Endometrial microvascular endothelial cells (primary cell): ENCODE data around the gene CECR2. TPM values are rescaled to one million over a fixed set of nuclear protein-coding genes. Genes with fewer than 3 reads are reported as not detected.
"Not testable (repeated sequence)": the region's sequence is repeated elsewhere in the genome, so short reads cannot be mapped to it uniquely, and the experiment has no call there.

Experiments used
- in situ Hi-C: cut with HindIII; loops from 2 replicates; pipeline ENCODE4 v1.10.0; 2017; ENCODE audit warnings: low sequenced_read_pairs, low pct_unique_long_range_greater_than_20kb; ENCODE audit errors: inconsistent ontology term
- total RNA-seq: library from RNA; depleted of rRNA; stranded (reverse); fragments of >200 nt; gene quantifications from one replicate; pipeline ENCODE4 v1.2.3, GENCODE V29; 2015; ENCODE audit errors: inconsistent ontology term

CECR2 gene
- total RNA-seq, 1 donor from 2014 or later = 0.19 TPM

DNA sequence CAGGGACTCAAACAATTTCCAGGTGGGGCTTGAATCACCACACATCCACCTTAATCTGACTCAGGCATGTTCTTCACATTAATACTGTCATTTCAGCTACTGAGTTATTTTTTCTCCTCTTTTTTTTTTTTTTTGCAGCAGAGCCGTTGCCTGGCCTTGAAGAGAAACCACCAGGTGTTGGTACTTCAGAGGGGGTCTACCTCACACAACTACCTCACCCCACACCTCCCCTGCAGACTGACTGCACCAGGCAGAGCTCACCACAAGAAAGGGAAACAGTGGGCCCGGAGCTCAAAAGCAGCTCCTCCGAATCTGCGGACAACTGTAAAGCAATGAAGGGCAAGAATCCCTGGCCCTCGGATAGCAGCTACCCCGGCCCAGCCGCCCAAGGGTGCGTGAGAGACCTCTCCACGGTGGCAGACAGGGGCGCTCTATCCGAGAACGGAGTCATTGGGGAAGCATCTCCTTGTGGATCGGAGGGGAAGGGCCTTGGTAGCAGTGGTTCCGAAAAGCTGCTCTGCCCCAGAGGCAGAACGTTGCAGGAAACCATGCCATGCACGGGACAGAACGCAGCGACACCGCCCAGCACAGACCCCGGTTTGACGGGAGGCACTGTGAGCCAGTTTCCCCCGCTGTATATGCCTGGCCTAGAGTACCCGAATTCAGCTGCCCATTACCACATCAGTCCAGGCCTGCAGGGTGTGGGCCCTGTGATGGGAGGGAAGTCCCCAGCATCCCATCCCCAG lies 178.9 kb downstream of the CECR2 start:
- in situ Hi-C loops = no loop called here

DNA sequence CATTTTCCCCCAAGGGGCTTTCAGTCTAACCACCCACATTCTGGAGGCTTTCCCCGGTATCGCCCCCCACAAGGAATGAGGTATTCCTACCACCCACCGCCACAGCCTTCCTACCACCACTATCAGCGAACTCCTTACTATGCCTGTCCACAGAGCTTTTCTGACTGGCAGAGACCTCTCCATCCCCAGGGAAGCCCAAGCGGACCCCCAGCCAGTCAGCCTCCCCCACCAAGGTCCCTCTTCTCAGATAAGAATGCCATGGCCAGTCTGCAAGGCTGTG lies 179.4 kb downstream of the CECR2 start:
- in situ Hi-C loops = no loop called here

DNA sequence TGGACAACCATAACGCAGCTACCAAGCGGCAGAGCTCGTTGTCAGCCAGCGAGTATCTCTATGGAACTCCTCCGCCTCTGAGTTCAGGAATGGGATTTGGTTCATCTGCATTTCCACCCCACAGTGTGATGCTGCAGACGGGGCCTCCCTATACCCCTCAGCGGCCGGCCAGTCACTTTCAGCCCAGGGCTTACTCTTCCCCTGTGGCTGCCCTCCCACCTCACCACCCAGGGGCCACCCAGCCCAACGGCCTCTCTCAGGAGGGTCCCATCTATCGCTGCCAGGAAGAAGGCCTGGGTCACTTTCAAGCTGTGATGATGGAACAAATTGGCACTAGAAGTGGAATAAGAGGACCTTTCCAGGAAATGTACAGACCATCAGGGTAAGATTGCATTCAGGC lies 179.9 kb downstream of the CECR2 start:
- in situ Hi-C loops = no loop called here

DNA sequence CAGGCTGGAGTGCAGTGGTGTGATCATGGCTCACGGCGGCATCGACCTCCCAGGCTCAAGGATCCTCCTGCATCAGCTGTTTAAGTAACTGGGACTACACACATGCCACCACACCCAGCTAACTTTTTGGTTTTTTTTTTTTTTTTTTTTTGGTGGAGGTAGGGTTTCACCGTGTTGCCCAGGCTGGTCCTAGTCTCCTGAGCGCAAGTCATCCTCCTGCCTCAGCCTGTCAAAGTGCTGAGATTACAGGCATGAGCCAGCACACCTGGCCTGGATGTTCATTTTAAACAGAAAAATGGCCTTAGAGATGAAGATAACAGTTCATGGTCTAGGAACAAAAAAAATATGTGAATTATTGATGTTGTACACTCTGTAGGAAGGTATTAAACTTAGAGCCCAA lies 180.4 kb downstream of the CECR2 start:
- in situ Hi-C loops = no loop called here

DNA sequence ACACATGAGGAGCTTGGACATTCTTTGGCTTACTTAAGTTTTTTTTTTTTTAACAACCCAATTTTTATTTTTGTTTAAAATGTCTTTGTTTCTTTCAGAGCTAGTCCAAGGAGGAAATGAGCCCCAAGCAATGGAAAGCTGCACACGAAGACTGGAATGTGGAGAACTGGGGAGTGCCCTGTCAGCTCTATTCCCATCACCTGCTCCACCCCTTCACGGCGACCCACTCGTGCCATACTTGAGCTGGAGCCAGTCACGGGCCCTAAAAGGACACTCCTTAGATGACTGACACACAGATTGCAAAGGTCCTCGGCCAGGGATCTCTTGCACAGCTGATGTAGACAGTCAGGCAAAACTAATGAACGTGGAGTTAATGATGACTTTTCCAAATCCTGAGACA lies 183.5 kb downstream of the CECR2 start:
- in situ Hi-C loops = no loop called here

DNA sequence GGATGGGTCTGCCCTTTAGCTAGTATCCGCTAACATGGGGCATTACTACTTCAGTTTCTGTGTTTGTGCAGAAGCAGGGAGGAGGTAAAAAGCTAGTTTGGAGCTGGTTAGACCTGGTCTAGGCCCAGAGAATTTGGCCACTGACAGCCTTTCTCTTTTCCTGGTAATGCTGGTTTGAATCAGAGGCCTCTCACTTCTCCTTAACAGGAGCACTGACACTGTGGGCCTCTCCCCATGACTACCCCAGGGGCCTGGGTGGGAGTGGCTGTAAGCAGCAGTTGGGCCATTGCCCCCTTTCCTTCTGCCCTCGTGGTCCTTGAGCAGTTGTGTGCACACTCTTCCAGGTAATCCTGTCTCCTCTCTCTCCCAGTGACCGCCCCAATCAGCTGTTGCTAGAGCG lies 185.6 kb downstream of the CECR2 start:
- in situ Hi-C loops = no loop called here

DNA sequence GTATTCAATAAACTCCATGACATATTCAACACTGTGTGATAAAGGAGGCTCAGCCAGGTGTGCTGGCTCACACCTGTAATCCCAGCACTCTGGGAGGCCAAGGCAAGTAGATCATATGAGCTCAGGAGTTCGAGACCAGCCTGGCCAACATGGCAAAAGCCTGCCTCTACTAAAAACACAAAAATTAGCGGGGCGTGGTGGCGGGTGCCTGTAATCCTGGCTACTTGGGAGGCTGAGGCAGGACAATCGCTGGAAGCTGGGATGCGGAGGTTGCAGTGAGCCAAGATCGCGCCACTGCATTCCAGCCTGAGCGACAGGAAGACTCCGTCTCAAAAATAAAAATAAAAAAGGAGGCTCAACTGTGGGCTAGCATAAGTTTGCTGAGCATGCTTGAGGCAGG lies 189.9 kb downstream of the CECR2 start:
- in situ Hi-C loops = no loop called here

DNA sequence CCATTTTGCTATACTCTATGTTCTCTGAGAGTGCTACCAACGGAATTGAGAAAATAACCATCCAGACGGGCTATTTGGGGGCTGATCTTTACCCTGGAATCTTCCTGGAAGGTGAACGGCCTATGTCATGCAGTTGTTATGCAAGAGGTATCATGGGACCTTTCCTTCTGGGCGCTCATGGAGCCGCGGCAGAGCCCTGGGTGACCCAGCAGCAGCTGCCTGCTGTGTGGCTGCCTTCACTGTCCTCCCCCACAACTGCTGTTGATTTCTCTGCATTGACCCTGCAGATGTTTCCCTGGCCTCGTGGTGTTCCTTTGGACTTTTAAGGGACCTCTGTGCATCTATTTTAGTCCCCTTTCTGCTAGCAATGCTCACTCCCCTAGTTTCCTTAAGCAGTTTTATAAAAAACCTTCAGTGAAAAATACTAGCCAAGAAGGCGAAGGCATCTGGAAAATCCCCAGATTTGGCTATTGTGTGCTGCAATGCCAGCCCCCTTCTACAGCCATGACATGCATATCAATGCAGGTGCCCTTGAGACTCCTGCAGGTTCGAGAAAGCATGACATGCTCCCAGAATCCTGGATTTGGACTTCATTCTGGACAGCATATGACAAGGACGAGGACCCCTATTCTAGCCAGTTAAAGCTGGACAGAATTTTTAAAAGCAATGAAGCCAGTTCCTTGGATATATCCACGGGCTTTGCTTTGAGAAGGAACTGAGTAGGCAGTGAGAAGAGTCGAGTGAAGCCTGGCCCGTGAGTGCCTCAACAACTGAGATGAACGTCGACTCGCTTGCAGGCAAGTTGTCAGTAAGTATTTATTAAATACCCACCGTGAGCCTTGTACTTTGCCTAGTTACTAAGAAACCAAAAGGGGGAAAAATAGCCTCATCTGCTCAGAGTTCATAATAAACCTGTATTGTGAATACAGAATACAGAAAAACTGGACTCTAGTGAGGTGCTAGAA lies 193.9 kb downstream of the CECR2 start, which contains the start of gene SLC25A18:
Gene SLC25A18, plus strand, starts transcription at position 593 of the 965 bp plus-strand sequence. CDS start 16,447 bp downstream, outside the sequence.
- in situ Hi-C loops = no loop called here

DNA sequence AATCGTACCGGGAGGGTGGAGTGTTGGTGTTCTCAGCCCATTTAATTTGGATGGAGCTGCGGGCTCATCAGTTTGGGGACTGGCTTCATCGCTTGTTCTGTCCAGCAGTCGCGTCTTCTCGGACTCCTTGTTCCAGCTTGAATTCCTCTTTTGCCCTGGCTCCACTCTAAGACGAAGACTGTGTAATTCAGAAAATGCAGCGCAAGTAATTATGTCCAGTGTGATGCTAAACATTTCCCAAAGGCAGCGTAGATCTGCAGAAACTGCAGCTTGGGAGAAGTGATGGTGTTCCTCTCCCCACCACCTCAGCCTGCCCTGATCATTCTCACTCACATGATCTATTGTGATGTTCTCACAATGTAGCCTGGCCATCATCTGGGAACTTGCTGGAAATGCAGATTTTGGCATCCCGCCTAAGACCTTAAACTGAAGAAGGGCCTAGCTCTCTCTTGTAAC lies 194.7 kb downstream of the CECR2 start:
- in situ Hi-C loops = no loop called here

DNA sequence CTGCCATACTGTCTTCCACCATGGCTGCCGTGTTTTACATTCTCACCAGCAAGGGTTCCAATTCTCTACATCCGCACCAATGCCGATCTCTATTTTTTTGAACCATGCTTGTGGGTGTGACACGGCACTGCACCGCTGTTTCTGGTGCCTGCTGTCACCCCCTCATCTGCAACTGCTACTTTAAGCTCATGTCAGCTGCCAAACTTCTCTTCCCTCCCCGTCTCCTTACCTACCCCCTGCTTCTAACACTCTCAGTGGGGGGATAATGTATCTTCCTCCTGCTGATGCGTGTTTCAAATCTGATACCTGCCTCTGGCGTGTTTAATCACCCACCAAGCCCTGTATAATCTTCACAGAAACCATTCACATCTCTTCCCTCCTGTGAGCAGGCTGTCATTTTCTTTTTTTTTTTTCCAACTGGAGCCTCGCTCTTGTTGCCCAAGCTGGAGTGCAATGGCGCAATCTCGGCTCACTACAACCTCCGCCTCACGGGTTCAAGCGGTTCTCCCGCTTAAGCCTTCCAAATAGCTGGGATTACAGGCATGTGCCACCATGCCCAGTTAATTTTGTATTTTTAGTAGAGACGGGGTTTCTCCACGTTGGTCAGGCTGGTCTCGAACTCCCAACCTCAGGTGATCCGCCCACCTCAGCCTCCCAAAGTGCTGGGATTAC lies 196.9 kb downstream of the CECR2 start:
- in situ Hi-C loops = not testable (repeated sequence)

DNA sequence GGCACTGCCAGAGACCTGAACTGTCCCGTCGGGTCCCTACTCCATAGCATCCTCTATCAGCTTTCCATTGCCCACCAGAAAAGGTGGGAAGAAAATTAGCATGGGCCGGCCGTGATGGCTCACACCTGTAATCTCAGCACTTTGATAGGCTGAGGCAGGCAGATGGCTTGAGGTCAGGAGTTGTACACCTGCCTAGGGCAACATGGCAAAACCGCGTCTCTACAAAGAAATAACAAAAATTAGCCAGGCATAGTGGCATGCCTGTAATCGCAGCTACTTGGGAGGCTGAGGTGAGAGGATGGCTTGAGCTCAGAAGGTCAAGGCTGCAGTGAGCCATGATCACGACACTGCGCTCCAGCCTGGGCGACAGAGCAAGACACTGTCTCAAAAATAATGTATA lies 197.5 kb downstream of the CECR2 start:
- in situ Hi-C loops = no loop called here

DNA sequence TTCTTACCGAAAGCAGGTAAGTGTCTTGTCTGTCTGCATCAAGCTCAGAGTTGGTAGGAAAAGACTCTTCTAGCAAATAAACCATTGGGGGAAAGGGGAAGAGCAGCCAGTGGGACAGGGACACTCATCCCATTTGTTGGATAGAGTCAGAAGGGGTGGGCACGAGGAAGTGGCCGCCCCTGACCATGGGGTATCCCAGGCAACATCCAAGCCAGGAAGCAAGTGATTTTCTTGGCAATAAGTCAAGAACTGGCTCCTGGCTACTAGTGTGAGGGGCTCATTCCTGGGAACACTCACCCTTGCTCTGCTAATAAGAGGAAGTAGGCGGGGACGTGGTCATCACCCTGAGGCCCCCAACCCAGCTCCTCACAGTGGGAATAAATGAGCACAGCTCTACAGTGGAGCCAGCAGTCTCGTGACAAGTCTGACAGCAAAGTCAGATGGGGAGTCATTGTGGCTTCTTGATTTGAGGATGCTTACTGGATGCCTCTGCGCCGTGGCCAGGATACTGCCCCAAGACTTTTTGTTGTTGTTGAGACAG lies 200.8 kb downstream of the CECR2 start:
- in situ Hi-C loops = no loop called here

DNA sequence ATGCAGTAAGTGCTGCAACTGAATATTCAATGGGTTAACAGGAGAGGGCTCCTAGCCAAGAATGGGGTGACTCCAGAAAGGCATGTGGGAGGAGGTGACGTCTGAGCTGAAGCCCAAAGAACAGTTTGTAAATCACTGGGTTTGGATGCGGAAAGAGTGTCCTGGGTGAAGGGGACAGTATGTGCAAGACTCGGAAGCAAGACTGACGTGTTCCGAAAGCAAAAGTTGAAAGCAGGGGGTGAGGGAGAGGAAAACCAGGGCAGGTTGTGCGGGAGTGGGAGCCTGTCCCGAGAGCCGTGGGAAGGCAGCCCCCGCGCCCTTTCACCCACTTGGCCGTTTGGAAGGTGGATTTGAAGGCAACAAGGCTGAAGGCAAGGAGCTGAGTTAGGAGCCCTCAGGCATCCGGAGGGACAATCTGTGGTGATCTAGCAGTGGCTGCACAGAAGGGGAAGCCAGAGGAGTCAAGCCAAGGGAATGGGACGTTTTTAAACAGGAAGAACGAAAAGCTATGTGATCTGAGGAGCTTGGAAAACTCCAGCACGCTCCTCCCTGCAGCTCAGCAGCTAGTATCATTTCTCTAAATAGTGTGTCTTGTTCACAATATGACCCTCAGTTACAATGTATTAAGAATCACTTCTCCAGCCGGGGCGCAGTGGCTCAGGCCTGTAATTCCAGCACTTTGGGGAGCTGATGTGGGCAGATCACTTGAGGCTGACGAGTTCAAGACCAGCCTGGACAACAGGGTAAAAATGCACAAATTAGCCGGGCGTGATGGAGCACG lies 201.8 kb downstream of the CECR2 start:
- in situ Hi-C loops = no loop called here

DNA sequence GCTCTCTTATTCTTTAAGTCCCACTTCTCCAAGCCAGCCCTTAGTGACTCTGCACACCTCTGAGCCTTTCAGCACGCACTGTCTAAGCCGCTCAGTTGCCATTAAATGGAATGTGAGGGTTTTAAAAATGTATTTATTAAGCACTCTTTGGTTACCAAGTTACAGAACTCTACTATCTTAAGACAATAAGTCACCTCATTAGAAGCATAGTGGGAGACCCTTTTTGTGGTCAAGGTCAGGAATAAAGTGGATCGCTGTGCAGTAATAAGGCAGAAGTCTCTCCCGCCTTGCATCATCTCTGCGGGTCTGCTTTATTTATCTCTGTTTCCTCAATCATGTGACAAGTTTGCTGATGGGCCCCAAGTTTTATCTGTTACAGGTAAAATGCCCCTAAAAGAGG lies 205.9 kb downstream of the CECR2 start:
- in situ Hi-C loops = no loop called here

DNA sequence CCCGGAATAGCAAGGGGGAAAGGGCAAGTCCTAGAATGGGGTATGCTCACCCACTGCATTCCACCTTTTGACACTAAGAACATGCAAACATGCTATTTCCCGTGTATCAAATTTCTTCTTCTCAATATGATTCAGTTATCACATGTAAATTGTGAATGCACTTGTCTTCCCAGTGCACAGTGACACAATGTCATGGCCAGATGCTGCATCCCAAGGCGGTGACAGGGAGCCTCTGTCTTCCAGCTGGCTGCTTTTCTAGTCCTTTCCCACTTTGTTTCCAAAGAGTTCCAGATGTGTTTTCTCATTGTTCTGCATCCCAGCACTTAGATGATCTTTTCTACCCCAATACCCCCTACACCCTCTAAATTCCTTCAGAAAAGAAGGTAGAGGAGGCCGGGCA lies 206.4 kb downstream of the CECR2 start:
- in situ Hi-C loops = no loop called here

DNA sequence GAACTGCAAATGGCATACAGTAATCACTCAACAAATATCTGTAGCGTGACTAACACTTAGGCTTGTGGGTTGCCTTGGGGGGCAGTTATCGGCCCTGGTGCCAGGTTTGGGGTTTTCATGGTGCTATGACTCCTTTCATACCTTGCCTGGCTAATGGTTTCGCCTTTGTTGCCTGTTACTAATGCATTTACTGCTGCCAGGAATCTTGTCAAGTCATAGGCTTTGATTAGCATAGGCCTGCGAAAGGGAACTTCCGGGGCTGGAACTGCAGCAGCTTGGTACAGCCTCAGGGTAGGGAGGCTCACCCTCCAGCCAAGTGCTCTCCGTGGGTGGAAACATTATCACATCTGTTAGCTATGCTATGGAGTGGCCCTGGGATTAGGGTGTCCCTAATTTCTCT lies 207.2 kb downstream of the CECR2 start:
- in situ Hi-C loops = no loop called here

DNA sequence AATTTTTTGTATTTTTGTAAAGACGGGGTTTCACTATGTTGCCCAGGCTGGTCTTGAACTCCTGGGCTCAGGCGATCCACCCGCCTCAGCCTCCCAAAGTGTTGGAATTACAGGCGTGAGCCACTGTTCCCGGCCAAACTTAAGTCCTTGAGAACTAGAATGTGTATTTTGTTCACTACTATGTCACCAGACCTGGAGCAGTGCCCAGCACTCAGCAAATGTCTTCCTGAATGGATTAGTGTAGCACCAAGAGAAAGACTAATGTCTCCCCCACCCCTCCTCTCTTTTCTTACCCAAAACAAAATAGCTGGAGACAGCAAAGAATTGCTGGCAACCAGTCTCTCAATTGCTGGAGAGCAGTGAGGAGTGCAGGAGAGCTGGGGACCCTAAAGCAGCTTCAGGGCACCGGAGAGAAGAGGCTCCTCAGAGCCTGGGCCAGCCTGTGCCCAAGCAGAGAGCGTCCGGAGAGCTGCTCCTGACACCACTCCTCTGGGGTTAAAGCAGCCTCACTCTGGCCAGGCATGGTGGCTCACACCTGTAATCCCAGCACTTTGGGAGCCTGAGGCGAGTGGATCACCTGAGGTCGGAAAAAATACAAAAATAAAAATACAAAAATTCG lies 209.0 kb downstream of the CECR2 start:
- in situ Hi-C loops = no loop called here

DNA sequence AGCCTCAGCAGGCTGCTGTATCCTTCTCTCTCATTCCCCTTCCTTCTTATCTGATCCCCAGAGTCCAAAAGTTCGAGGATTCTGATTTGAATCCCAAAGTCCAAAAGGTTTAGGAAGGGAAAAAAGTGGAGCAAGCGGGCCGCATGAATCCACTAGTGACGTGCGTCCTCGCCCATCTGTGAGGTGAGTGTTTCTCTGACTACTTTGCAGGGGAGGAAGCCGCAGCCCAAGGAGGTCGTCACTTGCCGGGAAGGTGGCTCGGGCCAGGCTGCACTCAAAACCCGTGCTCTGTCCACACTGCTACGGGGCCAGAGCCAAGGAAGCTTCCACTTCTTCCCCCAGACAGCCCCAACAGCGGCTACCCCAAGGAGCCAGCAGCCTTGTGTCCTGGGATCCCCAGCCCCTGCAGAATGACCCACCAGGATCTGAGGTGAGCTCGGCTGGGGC lies 210.3 kb downstream of the CECR2 start:
- in situ Hi-C loops = no loop called here
